Fibroblast of mammary gland (primary cell): ENCODE results near the gene ATP5F1D.
A peak's percentile ranks its signal among the peaks of the same experiment; 100 is the strongest.

Experiments
- DNase-seq: peaks from one replicate; pipeline ENCODE4 v3.0.0-alpha.2; 2010; ENCODE audit warnings: low read depth
- H3K4me3 ChIP-seq: 2 replicates; pipeline ENCODE4 v1.5.1; 2011; ENCODE audit warnings: low read depth, mild to moderate bottlenecking, low read length, moderate library complexity; ENCODE audit not compliant: control insufficient read depth
- TF ChIP-seq, protein P1 (sequence below): conservative IDR thresholded peaks from 2 replicates; pipeline ENCODE4 v1.5.1; 2011; ENCODE audit warnings: low read depth, low read length, inconsistent platforms; ENCODE audit not compliant: control insufficient read depth, insufficient read depth

Gene ATP5F1D

DNA sequence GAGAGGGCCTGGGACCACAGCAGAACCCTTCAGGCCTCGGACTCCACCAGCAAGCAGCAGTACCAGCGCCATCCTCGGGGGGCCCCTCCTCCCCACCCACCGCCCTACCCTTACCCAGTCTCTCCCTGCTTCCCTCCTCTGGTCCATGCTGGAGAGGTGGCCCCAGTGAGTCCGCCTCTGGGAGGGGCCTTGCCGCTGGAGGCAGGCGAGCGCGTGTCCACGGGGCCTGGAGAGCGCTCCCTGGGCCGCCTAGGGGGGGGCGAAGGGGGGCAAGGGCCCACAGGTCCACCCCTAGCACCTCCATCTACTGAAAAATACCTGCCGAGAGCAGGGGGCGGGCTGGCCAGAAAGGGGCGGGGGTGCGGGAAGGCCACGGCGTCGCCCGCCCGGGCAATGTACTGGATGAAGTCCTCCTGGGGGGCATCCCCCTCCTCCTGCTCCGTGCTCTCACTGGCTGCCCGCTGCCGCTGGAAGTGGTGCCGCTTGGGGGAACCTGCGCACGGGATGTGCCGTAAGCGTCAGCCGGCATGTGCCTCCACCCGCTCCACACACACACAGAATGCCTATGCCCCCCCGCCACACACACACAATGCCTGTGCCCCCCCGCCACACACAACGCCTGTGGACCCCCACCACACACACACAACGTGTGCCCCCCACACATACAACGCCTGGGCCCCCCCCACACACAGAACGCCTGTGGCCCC lies 10.6 kb upstream of the ATP5F1D start:
- TF ChIP-seq, protein P1, sequence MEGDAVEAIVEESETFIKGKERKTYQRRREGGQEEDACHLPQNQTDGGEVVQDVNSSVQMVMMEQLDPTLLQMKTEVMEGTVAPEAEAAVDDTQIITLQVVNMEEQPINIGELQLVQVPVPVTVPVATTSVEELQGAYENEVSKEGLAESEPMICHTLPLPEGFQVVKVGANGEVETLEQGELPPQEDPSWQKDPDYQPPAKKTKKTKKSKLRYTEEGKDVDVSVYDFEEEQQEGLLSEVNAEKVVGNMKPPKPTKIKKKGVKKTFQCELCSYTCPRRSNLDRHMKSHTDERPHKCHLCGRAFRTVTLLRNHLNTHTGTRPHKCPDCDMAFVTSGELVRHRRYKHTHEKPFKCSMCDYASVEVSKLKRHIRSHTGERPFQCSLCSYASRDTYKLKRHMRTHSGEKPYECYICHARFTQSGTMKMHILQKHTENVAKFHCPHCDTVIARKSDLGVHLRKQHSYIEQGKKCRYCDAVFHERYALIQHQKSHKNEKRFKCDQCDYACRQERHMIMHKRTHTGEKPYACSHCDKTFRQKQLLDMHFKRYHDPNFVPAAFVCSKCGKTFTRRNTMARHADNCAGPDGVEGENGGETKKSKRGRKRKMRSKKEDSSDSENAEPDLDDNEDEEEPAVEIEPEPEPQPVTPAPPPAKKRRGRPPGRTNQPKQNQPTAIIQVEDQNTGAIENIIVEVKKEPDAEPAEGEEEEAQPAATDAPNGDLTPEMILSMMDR = no peak
- no peak overlapping the region for H3K4me3 ChIP-seq
- DNase-seq = no peak

GRCh38 chr19:1231729-1232637 lies 9.6 kb upstream of the ATP5F1D start:
- TF ChIP-seq, protein P1 = no peak
- H3K4me3 ChIP-seq = no peak overlapping the region
- DNase-seq = no peak

DNA sequence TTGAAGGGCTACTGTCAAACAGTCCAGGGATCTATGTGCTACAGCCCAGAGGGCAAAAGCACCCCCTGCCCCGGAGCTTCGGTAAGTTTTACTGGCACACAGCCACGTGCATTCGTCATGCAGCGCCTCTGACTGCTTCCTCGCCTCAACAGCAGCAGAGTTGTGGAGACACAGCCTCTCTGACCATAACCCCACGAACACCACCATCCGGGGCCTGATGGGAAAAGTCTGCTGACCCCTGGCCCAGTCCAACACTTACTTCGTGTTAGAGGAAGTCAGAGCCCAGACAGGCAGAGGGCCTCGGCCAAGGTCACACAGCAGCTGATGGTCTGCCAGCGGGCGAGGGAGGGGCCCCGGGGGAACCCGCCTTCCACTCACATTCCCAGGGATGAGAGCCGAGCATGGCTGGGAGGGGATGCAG lies 8.9 kb upstream of the ATP5F1D start:
- TF ChIP-seq, protein P1 = no peak
- peak; percentile 77 for DNase-seq
- no peak overlapping the region for H3K4me3 ChIP-seq

DNA sequence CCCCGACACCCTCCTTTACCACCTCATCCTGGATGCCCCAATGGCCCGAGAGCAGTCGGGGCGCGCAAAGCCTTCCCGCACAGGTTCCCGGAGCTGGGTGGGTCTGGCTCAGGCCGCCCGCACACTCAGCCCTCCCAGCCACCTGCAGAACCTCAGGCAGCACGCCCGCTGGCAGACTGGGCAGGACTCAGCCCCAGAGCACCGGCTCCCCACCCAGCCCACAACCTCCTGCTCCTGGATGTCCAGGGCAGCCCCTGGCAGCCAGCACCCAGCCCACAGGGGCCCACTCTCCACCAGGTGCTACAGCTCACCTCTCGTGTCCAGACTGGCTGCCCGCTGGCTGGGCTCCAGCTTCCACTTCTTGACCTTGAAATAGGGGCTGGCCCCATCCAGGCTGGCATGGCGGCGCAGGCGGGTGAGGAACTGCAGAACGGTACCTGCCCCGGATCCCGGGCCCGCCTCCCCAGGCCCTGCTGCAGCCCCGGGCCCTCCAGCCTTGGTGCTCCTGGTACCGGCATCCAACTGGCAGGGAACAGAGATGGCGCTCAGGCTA lies 8.4 kb upstream of the ATP5F1D start:
- no peak for DNase-seq
- TF ChIP-seq, protein P1 = no peak
- no peak overlapping the region for H3K4me3 ChIP-seq

DNA sequence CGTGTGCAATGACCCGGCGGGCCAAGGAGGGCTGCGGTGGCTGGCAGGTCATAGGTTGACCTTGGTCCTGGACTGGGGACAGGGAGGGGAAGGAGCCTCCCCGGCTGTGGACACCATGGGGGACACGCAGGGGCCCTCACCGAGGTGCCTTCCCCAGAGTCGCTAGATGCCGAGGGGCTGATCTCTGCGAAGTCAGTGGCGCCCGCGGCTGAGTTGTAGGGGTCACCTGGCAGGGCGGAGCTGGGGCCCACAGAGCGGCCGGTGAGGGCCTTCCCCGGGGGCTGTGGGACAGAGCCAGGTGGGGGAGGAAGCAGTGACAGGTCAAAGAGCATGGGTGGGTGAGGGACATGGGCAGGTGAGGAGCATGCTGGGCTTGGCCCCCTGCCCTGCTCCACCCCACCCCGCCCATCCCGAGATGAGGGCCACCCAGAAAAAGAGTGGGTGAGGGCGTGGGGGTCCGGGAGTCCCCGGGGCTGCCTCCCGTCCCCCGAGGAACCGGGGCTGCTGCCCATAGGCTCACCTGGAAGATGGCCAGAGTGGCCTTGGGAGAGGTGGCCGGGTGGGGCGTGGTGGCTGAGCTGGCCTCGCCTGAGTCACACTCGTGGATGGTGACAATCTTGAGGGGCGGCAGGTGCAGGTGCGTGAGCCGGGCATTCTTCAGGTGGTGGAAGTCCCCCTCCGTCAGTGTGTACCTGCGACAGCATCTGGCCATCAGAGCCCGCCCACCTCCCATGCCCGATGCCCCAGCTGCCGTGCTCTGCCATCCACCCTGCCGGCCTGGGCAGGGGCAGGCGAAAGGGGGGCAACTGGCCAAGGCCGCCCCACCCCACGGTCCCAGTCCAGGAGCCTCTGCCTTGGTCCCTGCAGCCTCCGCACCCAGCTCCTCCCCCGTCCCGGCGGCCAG lies 7.2 kb upstream of the ATP5F1D start:
- no peak for DNase-seq
- TF ChIP-seq, protein P1 = no peak
- H3K4me3 ChIP-seq = no peak overlapping the region

GRCh38 chr19:1234955-1235380 lies 6.6 kb upstream of the ATP5F1D start:
- TF ChIP-seq, protein P1 = no peak
- DNase-seq = no peak
- no peak overlapping the region for H3K4me3 ChIP-seq
